NCI-H2196 treated with DMSO at 0.1 percent for 48 hours (cell line): ENCODE results near the gene PTGS2.
"Not testable (repeated sequence)": the region's sequence is repeated elsewhere in the genome, so short reads cannot be mapped to it uniquely, and the experiment has no call there.

Experiments used
- DNase-seq: peaks from one replicate; lab custom pipeline; 2025; ENCODE audit not compliant: unreplicated experiment; lab: John Stamatoyannopoulos, UW

Gene PTGS2

GRCh38 chr1:186670297-186671135, 9.7 kb downstream of the PTGS2 start:
- no peak for DNase-seq

- DNase-seq: not testable (repeated sequence)
Observed at GRCh38 chr1:186669784-186670183, 10.4 kb downstream of the PTGS2 start.

GRCh38 chr1:186664217-186664616, 16.0 kb downstream of the PTGS2 start:
- not testable (repeated sequence) for DNase-seq

- DNase-seq: no peak
Observed at GRCh38 chr1:186662752-186663151, 17.5 kb downstream of the PTGS2 start.

DNA sequence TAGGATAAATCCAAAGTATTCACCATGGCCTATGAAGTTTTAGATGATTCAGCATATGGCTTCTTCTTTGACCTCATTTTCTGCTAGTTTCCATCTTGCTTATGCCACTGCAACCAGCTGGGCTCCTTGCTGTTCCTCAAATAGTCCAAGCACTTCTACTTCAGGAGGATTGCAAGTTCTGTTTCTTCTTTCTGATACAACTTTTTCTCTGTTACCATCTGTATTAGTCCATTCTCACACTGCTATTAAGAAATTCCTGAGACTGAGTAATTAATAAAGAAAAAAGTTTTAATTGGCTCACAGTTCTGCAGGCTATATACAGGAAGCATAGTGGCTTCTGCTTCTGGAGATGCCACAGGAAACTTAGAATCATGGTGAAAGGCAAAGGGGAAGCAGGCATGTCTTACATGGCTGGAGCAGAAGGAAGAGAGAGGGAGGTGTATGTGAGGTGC, 20.3 kb downstream of the PTGS2 start:
- DNase-seq: no peak

DNA sequence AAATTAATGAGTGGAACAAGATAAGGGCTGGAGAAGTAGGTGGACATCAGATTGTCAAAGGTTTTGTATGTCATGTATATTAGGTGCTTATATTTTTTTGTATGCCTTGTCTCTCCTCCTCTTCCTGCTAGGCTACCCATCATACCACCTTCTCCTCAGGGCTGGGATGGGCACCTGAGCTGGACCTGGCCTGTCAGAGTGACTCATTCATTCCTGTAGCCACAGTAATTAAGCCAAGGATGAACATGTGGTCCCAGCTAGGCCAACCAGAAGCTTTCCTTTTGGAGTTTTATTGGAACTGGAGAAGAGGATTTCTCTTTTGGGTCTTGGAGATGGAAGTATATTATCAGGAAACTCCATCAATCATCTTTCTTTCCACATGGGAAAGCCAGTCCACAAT, 21.2 kb downstream of the PTGS2 start:
- no peak for DNase-seq

DNA sequence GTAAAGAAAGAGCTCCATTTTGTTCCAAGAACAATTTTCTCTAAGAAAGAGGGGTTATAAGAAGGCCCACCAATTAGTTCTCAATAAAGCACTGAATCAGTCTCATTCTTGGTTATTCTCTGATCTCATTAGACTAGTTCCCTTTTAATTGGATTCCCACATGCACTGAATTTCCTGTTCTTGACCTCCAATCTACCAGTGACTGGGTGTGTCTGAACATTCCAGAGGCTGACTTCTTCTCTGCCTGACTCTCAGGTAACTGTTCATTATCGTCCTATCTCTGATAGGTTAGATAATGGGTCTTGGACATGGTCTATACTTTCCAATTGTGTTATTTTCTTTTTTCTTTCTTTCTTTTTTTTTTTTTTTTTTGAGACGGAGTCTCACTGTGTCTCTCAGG, 22.7 kb downstream of the PTGS2 start:
- DNase-seq: no peak

DNA sequence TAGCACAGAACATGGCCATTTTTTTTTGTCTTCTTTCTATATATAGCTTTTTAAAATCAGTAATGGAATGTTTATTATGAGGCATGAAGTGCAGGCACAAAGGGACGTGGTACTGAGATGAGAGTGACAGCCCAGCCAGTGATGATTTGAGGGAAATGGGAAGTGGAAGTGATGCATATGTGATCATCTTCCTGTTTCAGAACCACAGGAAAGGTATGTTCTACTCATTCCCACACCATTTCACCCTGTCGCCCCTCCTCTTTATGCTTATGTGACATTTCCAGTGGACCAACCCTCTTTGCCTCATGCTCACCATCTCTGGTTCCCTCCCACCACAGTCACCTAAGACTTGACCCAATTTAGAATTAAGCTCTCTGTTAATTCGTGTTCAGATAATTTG, 24.3 kb downstream of the PTGS2 start:
- DNase-seq: no peak

GRCh38 chr1:186654741-186655140, 25.5 kb downstream of the PTGS2 start:
- no peak for DNase-seq

DNA sequence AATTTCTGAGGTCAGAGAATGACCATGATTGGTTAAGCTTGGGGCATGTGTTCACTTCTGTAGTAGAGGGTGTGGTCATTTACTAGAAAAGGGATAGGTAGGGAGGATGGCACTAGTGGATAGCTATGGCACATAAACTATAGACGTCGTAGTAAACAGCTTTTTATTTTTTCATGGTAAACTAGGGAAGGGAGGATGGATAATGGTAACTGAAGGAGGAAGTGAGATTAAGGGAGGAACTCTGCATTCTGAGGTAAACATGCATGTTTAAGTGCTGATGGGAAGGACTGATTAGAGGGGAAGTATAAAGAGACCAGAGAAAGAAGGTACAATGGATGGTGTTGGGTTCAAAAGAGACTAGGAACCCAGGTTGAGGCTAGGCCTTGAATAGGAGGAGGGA, 26.9 kb downstream of the PTGS2 start:
- DNase-seq: no peak

- DNase-seq: no peak
Observed at GRCh38 chr1:186648613-186649012, 31.6 kb downstream of the PTGS2 start.

- not testable (repeated sequence) for DNase-seq
Observed at GRCh38 chr1:186647985-186648384, 32.2 kb downstream of the PTGS2 start.

GRCh38 chr1:186643614-186644013, 36.6 kb downstream of the PTGS2 start:
- no peak for DNase-seq

DNA sequence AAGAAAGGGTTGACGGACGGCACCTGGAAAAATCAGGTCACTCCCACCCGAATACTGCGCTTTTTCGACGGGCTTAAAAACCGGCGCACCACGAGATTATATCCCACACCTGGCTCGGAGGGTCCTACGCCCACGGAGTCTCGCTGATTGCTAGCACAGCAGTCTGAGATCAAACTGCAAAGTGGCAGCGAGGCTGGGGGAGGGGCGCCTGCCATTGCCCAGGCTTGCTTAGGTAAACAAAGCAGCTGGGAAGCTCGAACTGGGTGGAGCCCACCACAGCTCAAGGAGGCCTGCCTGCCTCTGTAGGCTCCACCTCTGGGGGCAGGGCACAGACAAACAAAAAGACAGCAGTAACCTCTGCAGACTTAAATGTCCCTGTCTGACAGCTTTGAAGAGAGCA, 42.7 kb downstream of the PTGS2 start:
- not testable (repeated sequence) for DNase-seq

- DNase-seq: no peak
Observed at GRCh38 chr1:186636786-186637185, 43.4 kb downstream of the PTGS2 start.

DNA sequence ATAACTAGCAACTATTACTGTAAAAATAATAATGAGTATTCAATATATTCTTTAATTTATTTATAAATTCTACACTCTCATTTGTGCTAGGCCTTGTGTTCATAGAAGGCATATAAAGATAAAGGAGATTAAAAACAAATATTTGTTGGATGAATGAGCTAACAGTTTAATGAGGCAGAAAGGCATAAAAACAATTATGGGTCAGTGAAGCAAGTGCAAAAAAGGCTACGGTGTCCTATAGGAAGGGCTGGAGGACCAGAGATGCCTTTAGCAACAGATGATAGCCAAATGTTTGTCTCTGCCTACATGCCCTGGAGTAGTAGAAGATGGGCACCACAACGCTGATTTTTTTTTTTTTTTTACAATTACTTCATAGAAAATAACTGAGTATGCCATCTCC, 45.7 kb downstream of the PTGS2 start:
- no peak for DNase-seq

GRCh38 chr1:186633116-186633515, 47.1 kb downstream of the PTGS2 start:
- no peak for DNase-seq

DNA sequence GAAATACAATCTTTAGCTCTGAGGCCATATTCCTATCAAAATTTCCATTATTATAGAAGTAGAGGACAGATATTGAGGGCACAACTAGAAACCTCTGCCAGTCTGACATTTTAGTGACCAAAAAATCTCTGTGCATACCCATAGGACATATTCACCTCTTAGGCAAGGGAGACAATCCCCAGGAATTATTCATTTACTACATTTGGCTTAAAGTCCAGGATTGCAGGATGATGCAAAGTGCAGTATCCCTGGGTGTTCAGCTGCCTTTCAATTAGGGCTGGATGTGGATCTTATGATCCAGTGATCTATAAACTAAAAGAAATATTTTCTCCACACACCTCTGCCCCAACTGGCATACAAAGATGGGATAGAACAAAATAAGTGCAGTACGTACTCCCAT, 50.9 kb downstream of the PTGS2 start:
- DNase-seq: no peak

DNA sequence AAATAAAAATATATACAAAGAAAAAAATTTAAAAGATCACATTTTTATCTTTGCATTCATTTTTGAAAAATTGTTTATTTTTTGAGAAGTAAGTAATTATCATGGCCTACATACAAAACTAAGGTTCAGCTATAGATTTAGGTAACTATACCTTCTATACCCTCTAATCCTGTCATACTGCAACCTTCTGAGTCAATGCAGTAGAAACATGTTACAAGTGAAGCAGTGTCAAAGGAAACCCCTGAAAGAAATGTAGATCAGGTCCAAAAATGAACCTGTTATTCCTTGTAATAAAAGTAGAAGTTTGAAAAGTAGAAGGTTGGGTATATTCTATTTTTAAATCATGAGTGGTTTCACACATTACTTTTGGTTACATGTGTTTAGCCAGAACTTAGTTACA, 51.3 kb downstream of the PTGS2 start:
- DNase-seq: no peak

DNA sequence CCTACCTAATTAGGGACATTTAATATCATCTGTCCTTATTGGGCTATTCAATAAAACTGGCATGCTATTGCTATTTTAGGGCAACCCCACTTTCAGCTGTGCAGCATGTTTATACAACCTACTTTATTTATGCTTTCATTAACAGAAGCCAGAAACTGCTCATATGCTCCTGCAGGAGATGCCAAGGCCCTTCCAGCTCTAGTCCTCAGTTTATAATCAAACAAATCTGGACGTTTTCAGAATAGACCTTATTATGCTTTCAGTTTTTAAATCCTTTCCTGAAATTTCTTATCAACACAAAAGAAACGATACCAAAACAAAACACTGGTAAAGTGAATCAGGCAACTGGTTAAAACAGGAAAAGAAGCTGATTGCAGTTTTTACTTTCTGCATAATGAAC, 53.2 kb downstream of the PTGS2 start:
- DNase-seq: no peak

GRCh38 chr1:186626356-186626932, 53.8 kb downstream of the PTGS2 start:
- DNase-seq: no peak

- no peak for DNase-seq
Observed at GRCh38 chr1:186623551-186623950, 56.7 kb downstream of the PTGS2 start.
